IPS DF 6.9 (cell line): ENCODE data around the gene OR56B4.
"Not testable (repeated sequence)": the region's sequence is repeated elsewhere in the genome, so short reads cannot be mapped to it uniquely, and the experiment has no call there.

Experiments used
- DNase-seq: peaks from one replicate; pipeline ENCODE4 v3.0.0-alpha.2; 2013; ENCODE audit warnings: low read depth, low spot score
- H3K27ac ChIP-seq: one replicate; pipeline ENCODE4 v1.5.1; 2013; ENCODE audit warnings: low read length, control low read depth
- H3K27me3 ChIP-seq: 2 replicates; pipeline ENCODE4 v1.6.1; 2013; ENCODE audit warnings: mild to moderate bottlenecking, low read length; ENCODE audit not compliant: control insufficient read depth, insufficient read depth
- H3K36me3 ChIP-seq: 2 replicates; pipeline ENCODE4 v1.6.1; 2013; ENCODE audit warnings: low read length; ENCODE audit not compliant: control insufficient read depth, insufficient read depth
- H3K4me1 ChIP-seq: 2 replicates; pipeline ENCODE4 v1.6.1; 2013; ENCODE audit warnings: low read length; ENCODE audit not compliant: control insufficient read depth, insufficient read depth
- H3K4me3 ChIP-seq: 2 replicates; pipeline ENCODE4 v1.5.1; 2013; ENCODE audit warnings: mild to moderate bottlenecking, low read length
- H3K9me3 ChIP-seq: 2 replicates; pipeline ENCODE4 v1.6.1; 2013; ENCODE audit warnings: low read length, inconsistent platforms; ENCODE audit not compliant: control insufficient read depth, insufficient read depth
- WGBS: extraction: QIAGEN DNeasy Blood & Tissue Kit; methylation state at CpG from one replicate; pipeline ENCODE4 v1.1.7; 2013; ENCODE audit warnings: mixed read lengths, missing lambda C conversion rate; ENCODE audit not compliant: insufficient read length, insufficient coverage; 5-methylcytosine and 5-hydroxymethylcytosine counted together

Gene OR56B4

DNA sequence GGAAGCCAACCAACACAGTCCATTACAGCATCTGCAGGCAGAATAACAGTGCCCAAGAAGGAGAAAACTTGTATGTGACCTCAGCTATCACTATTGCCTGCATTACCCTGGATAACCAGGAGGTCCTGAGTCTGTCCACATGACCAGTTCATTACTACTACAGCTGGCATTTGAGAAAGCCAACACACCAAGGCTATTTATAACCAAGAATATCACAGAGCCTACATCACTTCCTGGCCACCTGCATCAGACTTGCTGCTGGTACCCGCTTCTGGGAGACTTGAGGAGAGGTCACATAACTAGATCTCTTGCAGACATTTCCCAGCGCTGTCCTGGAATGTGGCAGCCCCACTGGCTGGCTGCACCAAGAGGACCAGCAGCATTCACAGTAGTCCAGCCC, 11.1 kb upstream of the OR56B4 start:
- Histone ChIP-seq H3K4me3 (no peak overlapping the region), H3K9me3 (no peaks in the 10 kb centered on the region), H3K36me3 (no peaks in the 10 kb centered on the region), H3K27me3 (no peaks in the 10 kb centered on the region), H3K4me1 (no peaks in the 10 kb centered on the region), H3K27ac (no peak overlapping the region)
- no CpG with 5 or more reads among the region's 2 CpGs for WGBS
- no peak for DNase-seq

DNA sequence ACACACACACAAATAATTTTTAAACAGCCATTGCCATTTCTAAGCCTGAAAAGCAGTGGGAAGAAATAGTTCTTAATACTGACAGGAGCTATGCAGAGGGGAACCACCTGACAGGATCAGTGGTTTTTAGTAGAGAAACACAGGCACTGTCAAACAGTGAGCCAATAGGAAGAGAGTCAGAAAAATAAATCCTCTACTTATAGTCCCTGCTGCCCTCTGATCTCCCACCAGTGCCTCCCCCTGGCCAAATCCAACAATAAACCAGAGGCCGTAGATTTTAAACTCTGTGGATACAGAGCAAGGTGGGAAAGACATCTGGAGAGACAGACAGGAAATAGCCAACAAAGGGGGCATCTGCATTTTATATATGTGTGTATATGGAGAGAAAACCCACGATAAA, 7.9 kb upstream of the OR56B4 start:
- no peak overlapping the region for H3K4me3 ChIP-seq
- no peak for DNase-seq
- no peaks in the 10 kb centered on the region for H3K36me3 ChIP-seq
- WGBS = no CpG with 5 or more reads among the region's 2 CpGs
- no peak overlapping the region for H3K27ac ChIP-seq
- H3K27me3 ChIP-seq = no peaks in the 10 kb centered on the region
- no peaks in the 10 kb centered on the region for H3K9me3 ChIP-seq
- H3K4me1 ChIP-seq = no peaks in the 10 kb centered on the region

DNA sequence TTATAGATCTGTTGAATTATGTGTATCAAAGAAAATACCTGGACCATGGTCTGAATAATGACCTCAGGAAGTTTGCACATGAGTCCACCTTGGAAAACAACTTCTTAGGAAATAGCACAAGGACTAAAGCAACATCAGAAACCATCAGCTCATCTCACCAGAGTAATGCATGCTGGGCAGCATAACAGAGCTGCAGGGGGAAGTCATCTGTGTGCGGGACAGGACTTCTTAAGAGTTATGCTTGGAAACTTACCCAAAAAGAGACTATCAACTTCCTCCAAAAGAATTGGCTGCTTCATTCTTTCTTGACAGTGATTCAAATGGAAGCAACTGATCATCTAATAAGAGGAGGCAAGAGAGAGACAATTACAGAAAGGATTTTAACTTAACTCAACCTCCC, 2.5 kb downstream of the OR56B4 start:
- no peak overlapping the region for H3K27ac ChIP-seq
- H3K27me3 ChIP-seq = no peaks in the 10 kb centered on the region
- no peaks in the 10 kb centered on the region for H3K36me3 ChIP-seq
- no CpG with 5 or more reads among the region's 1 CpG for WGBS
- no peaks in the 10 kb centered on the region for H3K9me3 ChIP-seq
- H3K4me1 ChIP-seq = no peaks in the 10 kb centered on the region
- no peak overlapping the region for H3K4me3 ChIP-seq
- DNase-seq = no peak

DNA sequence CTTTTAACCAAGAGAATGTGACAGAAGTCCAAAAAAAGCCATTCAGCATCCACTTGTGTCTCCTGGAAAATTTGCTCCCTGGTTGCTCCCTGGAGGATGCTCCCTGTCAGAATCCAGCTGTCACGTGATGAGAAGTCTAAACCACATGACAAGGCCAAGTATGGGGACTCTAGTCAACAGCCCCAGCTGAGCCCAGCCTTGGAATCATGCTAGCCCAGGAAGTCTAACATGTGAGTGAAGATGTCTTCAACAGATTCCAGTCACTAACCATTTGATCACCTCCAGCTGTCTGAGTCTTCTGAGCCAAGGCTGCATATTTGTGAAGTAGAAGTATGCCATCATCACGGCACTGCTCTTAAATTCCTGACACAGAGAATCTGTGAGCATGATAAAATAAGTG, 4.2 kb downstream of the OR56B4 start:
- Histone ChIP-seq H3K36me3 (no peaks in the 10 kb centered on the region), H3K27ac (no peak overlapping the region), H3K9me3 (no peaks in the 10 kb centered on the region), H3K4me1 (no peaks in the 10 kb centered on the region), H3K4me3 (no peak overlapping the region), H3K27me3 (no peaks in the 10 kb centered on the region)
- WGBS = no CpG with 5 or more reads among the region's 2 CpGs
- DNase-seq = no peak

DNA sequence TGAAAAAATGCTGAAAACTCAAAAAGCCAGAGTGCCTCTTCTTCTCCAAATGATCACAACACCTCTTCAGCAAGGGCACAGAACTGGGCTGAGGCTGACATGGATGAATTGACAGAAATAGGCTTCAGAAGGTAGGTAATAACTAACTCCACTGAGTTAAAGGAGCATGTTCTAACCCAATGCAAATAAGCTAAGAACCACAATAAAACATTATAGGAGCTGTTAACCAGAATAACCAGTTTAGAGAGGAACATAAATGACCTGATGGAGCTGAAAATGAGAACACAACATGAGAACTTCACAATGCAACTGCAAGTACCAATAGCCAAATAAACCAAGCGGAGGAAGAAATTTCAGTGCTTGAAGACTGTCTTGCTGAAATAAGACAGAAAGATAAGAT, 9.2 kb downstream of the OR56B4 start:
- H3K27me3 ChIP-seq = no peaks in the 10 kb centered on the region
- H3K9me3 ChIP-seq = no peaks in the 10 kb centered on the region
- WGBS = no CpG with 5 or more reads among the region's 1 CpG
- no peak for DNase-seq
- no peak overlapping the region for H3K4me3 ChIP-seq
- H3K36me3 ChIP-seq = no peaks in the 10 kb centered on the region
- H3K4me1 ChIP-seq = no peaks in the 10 kb centered on the region
- no peak overlapping the region for H3K27ac ChIP-seq

DNA sequence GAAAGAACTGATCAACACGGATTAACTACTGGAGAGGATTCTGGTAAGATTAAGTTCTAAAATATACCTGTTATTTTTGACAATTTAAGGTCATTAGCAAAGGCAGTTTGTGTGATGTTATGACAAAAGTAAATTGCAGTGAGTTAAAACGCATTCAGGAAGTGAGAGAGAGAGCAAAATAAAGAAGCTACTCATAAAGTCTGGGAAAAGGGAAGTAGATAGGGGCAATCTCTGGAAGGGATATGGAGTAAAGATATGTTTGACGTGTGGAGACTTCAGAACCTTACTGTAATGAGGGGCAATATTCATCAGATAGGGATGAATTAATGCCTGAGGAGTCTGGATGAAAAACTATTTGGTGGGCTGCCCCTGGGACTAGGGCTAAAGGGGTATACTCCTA, 16.8 kb downstream of the OR56B4 start:
- no peak for DNase-seq
- H3K27me3 ChIP-seq = no peaks in the 10 kb centered on the region
- H3K36me3 ChIP-seq = no peaks in the 10 kb centered on the region
- no CpG with 5 or more reads among the region's 3 CpGs for WGBS
- H3K27ac ChIP-seq = no peak overlapping the region
- H3K4me3 ChIP-seq = no peak overlapping the region
- H3K4me1 ChIP-seq = no peaks in the 10 kb centered on the region
- no peaks in the 10 kb centered on the region for H3K9me3 ChIP-seq

DNA sequence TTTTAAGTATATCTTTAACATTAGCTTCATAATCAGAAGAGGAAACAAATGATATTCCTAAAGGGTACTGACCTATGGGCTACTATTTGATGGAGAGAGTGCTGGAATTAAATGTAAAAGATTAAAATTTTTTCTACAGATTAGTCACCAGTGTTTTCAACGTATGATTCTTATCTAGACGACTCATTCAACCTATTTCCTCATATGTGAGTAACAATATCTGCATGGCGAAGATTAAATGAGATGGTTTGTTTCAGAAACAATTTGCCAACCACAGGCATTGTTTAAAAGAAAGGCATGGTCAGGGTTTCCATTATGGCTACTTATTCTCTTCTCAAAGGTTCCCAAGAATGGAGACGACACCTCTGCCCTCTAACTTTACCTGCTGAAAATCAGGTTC, 20.4 kb downstream of the OR56B4 start:
- no peak for DNase-seq
- no peaks in the 10 kb centered on the region for H3K27me3 ChIP-seq
- no peak overlapping the region for H3K4me3 ChIP-seq
- WGBS = no CpG with 5 or more reads among the region's 4 CpGs
- no peak overlapping the region for H3K27ac ChIP-seq
- no peaks in the 10 kb centered on the region for H3K9me3 ChIP-seq
- H3K36me3 ChIP-seq = no peaks in the 10 kb centered on the region
- H3K4me1 ChIP-seq = no peaks in the 10 kb centered on the region

DNA sequence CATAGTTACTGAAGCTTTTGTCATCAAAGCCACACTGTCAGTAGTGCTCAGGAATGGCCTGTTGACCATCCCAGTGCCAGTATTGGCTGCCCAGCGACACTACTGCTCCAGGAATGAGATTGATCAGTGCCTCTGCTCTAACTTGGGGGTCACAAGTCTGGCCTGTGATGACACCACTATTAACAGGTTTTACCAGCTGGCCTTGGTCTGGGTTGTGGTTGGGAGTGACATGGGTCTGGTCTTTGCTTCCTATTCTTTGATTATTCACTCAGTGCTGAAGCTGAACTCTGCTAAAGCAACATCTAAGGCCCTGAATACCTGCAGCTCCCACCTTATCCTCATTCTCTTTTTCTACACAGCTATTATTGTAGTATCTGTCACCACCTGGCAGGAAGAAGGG, 21.5 kb downstream of the OR56B4 start:
- Histone ChIP-seq H3K4me1 (no peaks in the 10 kb centered on the region), H3K27me3 (no peaks in the 10 kb centered on the region), H3K4me3 (no peak overlapping the region), H3K27ac (no peak overlapping the region), H3K36me3 (no peaks in the 10 kb centered on the region), H3K9me3 (no peaks in the 10 kb centered on the region)
- no CpG with 5 or more reads among the region's 1 CpG for WGBS
- no peak for DNase-seq

DNA sequence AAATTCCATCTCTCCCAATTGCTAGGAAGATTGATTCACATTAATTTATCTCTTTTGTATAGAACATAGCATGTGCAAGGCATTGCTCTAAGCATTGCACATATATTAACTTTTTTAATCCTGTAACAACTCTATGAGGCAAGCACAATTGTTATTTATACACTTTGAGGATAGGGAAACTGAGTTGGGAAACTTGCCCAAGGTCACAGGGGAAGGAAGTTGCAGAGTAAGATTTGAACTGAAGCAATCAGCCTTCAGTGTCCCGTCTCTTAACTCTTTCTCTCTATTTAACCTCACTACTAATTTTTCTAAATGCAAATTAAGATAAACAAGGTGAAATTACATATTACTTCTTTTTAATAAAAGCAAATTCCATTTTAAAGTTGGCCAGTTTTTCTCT, 22.2 kb downstream of the OR56B4 start:
- no peak overlapping the region for H3K27ac ChIP-seq
- H3K9me3 ChIP-seq = no peaks in the 10 kb centered on the region
- DNase-seq = no peak
- no CpG with 5 or more reads among the region's 1 CpG for WGBS
- H3K36me3 ChIP-seq = no peaks in the 10 kb centered on the region
- no peak overlapping the region for H3K4me3 ChIP-seq
- H3K4me1 ChIP-seq = no peaks in the 10 kb centered on the region
- H3K27me3 ChIP-seq = no peaks in the 10 kb centered on the region

DNA sequence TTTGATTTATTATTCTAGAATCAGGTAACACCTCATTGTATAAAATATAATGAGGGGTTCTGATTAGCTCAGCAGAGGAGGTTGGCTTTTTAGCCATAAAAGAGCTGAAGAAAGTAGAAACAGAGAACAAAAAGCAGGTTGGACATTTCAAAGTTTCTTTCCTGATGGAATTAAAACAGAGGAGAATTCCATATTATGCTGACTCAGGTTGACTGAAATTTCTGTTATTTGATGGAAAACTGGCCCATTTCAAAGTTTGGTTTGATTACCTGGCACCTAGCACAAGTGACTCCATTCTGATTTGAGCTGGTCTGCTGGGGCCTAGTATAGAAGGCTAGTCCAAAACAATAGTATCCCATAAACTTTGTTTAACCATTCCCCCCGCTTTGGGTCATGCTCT, 24.9 kb downstream of the OR56B4 start:
- no peak for DNase-seq

DNA sequence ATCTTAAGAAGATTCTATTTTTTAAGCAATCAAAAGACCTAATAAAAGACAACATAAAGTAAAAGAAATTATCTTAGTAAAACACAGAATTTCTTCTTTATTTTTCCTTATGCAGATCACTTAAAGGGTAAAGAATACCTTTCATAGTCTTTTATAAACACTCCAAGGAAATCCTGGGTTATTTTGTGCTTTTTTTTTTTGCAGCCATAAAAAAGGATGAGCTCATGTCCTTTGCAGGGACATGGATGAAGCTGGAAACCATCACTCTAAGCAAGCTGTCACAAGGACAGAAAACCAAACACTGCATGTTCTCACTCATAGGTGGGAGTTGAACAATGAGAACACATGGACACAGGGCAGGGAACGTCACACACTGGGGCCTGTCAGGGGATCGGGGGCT, 28.5 kb downstream of the OR56B4 start:
- not testable (repeated sequence) for H3K36me3 ChIP-seq, H3K9me3 ChIP-seq, H3K27ac ChIP-seq, H3K4me3 ChIP-seq, DNase-seq, H3K27me3 ChIP-seq, H3K4me1 ChIP-seq
- WGBS = no CpG with 5 or more reads among the region's 2 CpGs

More for the DNA sequence above, 24.9 kb downstream of the OR56B4 start:
- Histone ChIP-seq H3K4me3 (no peak overlapping the region), H3K36me3 (no peaks in the 10 kb centered on the region), H3K27ac (no peak overlapping the region), H3K9me3 (no peaks in the 10 kb centered on the region), H3K4me1 (no peaks in the 10 kb centered on the region), H3K27me3 (no peaks in the 10 kb centered on the region)
- WGBS = no CpG with 5 or more reads among the region's 1 CpG
